ENCODE data around the gene EMP2.
"Not testable (repeated sequence)": the region's sequence is repeated elsewhere in the genome, so short reads cannot be mapped to it uniquely, and the experiment has no call there.

The EMP2 gene

GRCh38 chr16:10534748-10535147, 45.6 kb downstream of the EMP2 start:
- no peak for TF ChIP-seq CTCF (IDR thresholded peaks at IDR 0.05; ENCODE audit: insufficient read depth, low read length, poor library complexity, severe bottlenecking)
- no peaks in the 10 kb centered on the region; the same call in 1 of the 2 replicates for H3K36me3 ChIP-seq (ENCODE audit: control insufficient read depth, insufficient read depth, low read length)
- no peak for DNase-seq (ENCODE audit: extremely low read depth, insufficient read length)
- H3K4me3 ChIP-seq (replicated peaks; ENCODE audit: low read depth, low read length), result no peak overlapping the region
- H3K27me3 ChIP-seq (replicated peaks; ENCODE audit: control insufficient read depth, insufficient read depth, low read length), result no peaks in the 10 kb centered on the region

GRCh38 chr16:10533612-10534011, 46.8 kb downstream of the EMP2 start:
- H3K4me3 ChIP-seq (replicated peaks; ENCODE audit: low read depth, low read length); H3K27me3 ChIP-seq (replicated peaks; ENCODE audit: control insufficient read depth, insufficient read depth, low read length); DNase-seq (ENCODE audit: extremely low read depth, insufficient read length); H3K36me3 ChIP-seq (ENCODE audit: control insufficient read depth, insufficient read depth, low read length): not testable (repeated sequence)

- H3K27me3 ChIP-seq (replicated peaks; ENCODE audit: control insufficient read depth, insufficient read depth, low read length), result no peaks in the 10 kb centered on the region
- H3K36me3 ChIP-seq (ENCODE audit: control insufficient read depth, insufficient read depth, low read length), result no peaks in the 10 kb centered on the region
- no peak for DNase-seq (ENCODE audit: extremely low read depth, insufficient read length)
- TF ChIP-seq CTCF (IDR thresholded peaks at IDR 0.05; ENCODE audit: insufficient read depth, low read length, poor library complexity, severe bottlenecking), result no peak
- H3K4me3 ChIP-seq (replicated peaks; ENCODE audit: low read depth, low read length), result no peak overlapping the region
These were observed 48.8 kb downstream of the EMP2 start for GRCh38 chr16:10531582-10531981.

- TF ChIP-seq CTCF (IDR thresholded peaks at IDR 0.05; ENCODE audit: insufficient read depth, low read length, poor library complexity, severe bottlenecking), result no peak
These were observed 49.7 kb downstream of the EMP2 start for GRCh38 chr16:10530685-10531084.

GRCh38 chr16:10529895-10530669, 50.3 kb downstream of the EMP2 start:
- TF ChIP-seq CTCF (IDR thresholded peaks at IDR 0.05; ENCODE audit: insufficient read depth, low read length, poor library complexity, severe bottlenecking), result no peak

More at GRCh38 chr16:10530685-10531084, 49.7 kb downstream of the EMP2 start:
- DNase-seq (ENCODE audit: extremely low read depth, insufficient read length), result no peak
- Histone ChIP-seq H3K36me3 (ENCODE audit: control insufficient read depth, insufficient read depth, low read length) (no peaks in the 10 kb centered on the region), H3K4me3 (replicated peaks; ENCODE audit: low read depth, low read length) (no peak overlapping the region), H3K27me3 (replicated peaks; ENCODE audit: control insufficient read depth, insufficient read depth, low read length) (no peaks in the 10 kb centered on the region)

GRCh38 chr16:10528635-10529034, 51.8 kb downstream of the EMP2 start:
- Histone ChIP-seq H3K36me3 (ENCODE audit: control insufficient read depth, insufficient read depth, low read length) (no peaks in the 10 kb centered on the region), H3K4me3 (replicated peaks; ENCODE audit: low read depth, low read length) (no peak overlapping the region), H3K27me3 (replicated peaks; ENCODE audit: control insufficient read depth, insufficient read depth, low read length) (no peaks in the 10 kb centered on the region)
- no peak for TF ChIP-seq CTCF (IDR thresholded peaks at IDR 0.05; ENCODE audit: insufficient read depth, low read length, poor library complexity, severe bottlenecking)
- DNase-seq (ENCODE audit: extremely low read depth, insufficient read length), result no peak

More at GRCh38 chr16:10529895-10530669, 50.3 kb downstream of the EMP2 start:
- no peaks in the 10 kb centered on the region for H3K36me3 ChIP-seq (ENCODE audit: control insufficient read depth, insufficient read depth, low read length)
- no peak for DNase-seq (ENCODE audit: extremely low read depth, insufficient read length)
- H3K4me3 ChIP-seq (replicated peaks; ENCODE audit: low read depth, low read length), result no peak overlapping the region
- H3K27me3 ChIP-seq (replicated peaks; ENCODE audit: control insufficient read depth, insufficient read depth, low read length), result no peaks in the 10 kb centered on the region

Data from GM06990 (cell line).